GM12878 (cell line): ENCODE data around the gene MINPP1. TPM values are rescaled to one million over a fixed set of nuclear protein-coding genes. Genes with fewer than 3 reads are reported as not detected.

Source experiments
- ATAC-seq: fragments of 200-7000 bp; cut with Tn5 transposase; 3 replicates; pipeline ENCODE4 v1.9.1; 2020; ENCODE audit warnings: mild to moderate bottlenecking, moderate library complexity
- BruUV-seq: library from RNA; stranded (reverse); fragments of 400-500 nt; replicated peaks from 2 replicates; lab custom pipeline; 2021; lab: Mats Ljungman, UMichigan
- CTCF ChIA-PET: fragments of 300-600 bp; sonication (Branson Sonifier 250); formaldehyde crosslinking; extraction: SDS; loops from one replicate; lab custom pipeline; 2021; ENCODE audit warnings: inconsistent platforms; lab: Yijun Ruan, JAX
- POLR2A ChIA-PET: fragments of 350-600 bp; formaldehyde crosslinking; extraction: SDS; loops from one replicate; lab custom pipeline; 2021; ENCODE audit warnings: inconsistent platforms; lab: Charles Lee
- RAD21 ChIA-PET: fragments of 300-600 bp; sonication (Branson Sonifier 250); formaldehyde crosslinking; loops from one replicate; lab custom pipeline; 2023; ENCODE audit warnings: antibody characterized with exemption; ENCODE audit not compliant: unreplicated experiment; lab: Charles Lee
- SMC1A ChIA-PET: fragments of 300-600 bp; sonication (Branson Sonifier 250); formaldehyde crosslinking; loops from one replicate; lab custom pipeline; 2023; ENCODE audit not compliant: unreplicated experiment, uncharacterized antibody; lab: Charles Lee
- DNase-seq: peaks from one replicate; pipeline ENCODE4 v3.0.0-alpha.2; 2011; ENCODE audit warnings: low read depth, low spot score
- FAIRE-seq: peaks from 3 replicates; lab custom pipeline; 2011; peaks lifted over from hg19 to GRCh38; lab: Jason Lieb, UNC
- H2AFZ ChIP-seq: 2 replicates; pipeline ENCODE4 v1.6.0; 2011; ENCODE audit warnings: low read depth, low read length, control low read depth; ENCODE audit not compliant: control insufficient read depth
- H3K27ac ChIP-seq: 2 replicates; pipeline ENCODE4 v1.5.1; 2011; ENCODE audit warnings: control low read depth; ENCODE audit not compliant: control insufficient read depth, insufficient read depth
- H3K27me3 ChIP-seq, 2 experiments: replicated peaks in 1 of 2; 2 replicates each; pipeline versions ENCODE4 v1.6.0 to v1.6.1; 2011; ENCODE audit warnings: low read length in 1 of 2; ENCODE audit not compliant: control insufficient read depth in 2 of 2, insufficient read depth in 2 of 2
- H3K36me3 ChIP-seq, 2 experiments: 2 replicates each; pipeline ENCODE4 v1.5.1; 2011; ENCODE audit warnings: low read length in 1 of 2; ENCODE audit not compliant: control insufficient read depth in 2 of 2, insufficient read depth in 2 of 2
- H3K4me1 ChIP-seq: 2 replicates; pipeline ENCODE4 v1.6.1; 2011; ENCODE audit warnings: mild to moderate bottlenecking, low read length, moderate library complexity, mixed read lengths; ENCODE audit not compliant: control insufficient read depth, insufficient read depth
- H3K4me2 ChIP-seq: 2 replicates; pipeline ENCODE4 v1.6.0; 2011; ENCODE audit warnings: control low read depth; ENCODE audit not compliant: control insufficient read depth, insufficient read depth
- H3K4me3 ChIP-seq: fragments of 200-600 bp; sonication (generic); 2 replicates; pipeline ENCODE4 v1.5.1; 2016
- H3K79me2 ChIP-seq: 2 replicates; pipeline ENCODE4 v1.6.0; 2011; ENCODE audit warnings: low read length; ENCODE audit not compliant: control insufficient read depth, insufficient read depth
- H3K9ac ChIP-seq: 2 replicates; pipeline ENCODE4 v1.8.0; 2011; ENCODE audit warnings: low read length, control low read depth, mixed read lengths; ENCODE audit not compliant: control insufficient read depth, insufficient read depth
- H3K9me3 ChIP-seq: replicated peaks from 3 replicates; pipeline ENCODE4 v1.5.1; 2011; ENCODE audit warnings: mild to moderate bottlenecking, low read length; ENCODE audit not compliant: control insufficient read depth, insufficient read depth
- H4K20me1 ChIP-seq: 2 replicates; pipeline ENCODE4 v1.6.0; 2011; ENCODE audit not compliant: control insufficient read depth, insufficient read depth
- CBX5 ChIP-seq: sonication (generic); IDR thresholded peaks from 2 replicates; pipeline ENCODE4 v1.6.1; 2016; ENCODE audit warnings: low read depth, moderate library complexity, mild to moderate bottlenecking, inconsistent platforms
- CHD1 ChIP-seq: IDR thresholded peaks from 2 replicates; pipeline ENCODE4 v1.6.1; 2012; ENCODE audit warnings: low read depth, low read length, improper control_type of control experiment
- GABPA ChIP-seq: IDR thresholded peaks from 2 replicates; pipeline ENCODE4 v1.6.1; 2014; ENCODE audit warnings: antibody characterized with exemption, low read depth, mild to moderate bottlenecking, inconsistent platforms
- HSF1 ChIP-seq: fragments of 150-350 bp; IDR thresholded peaks from 2 replicates; pipeline ENCODE4 v1.6.1; 2014; ENCODE audit warnings: mild to moderate bottlenecking, low read depth, low read length
- NR2C2 ChIP-seq: IDR thresholded peaks from 2 replicates; pipeline ENCODE4 v1.6.1; 2011; ENCODE audit warnings: borderline replicate concordance, low read depth; ENCODE audit not compliant: control insufficient read depth, insufficient read length
- RCOR1 ChIP-seq: conservative IDR thresholded peaks from 2 replicates; pipeline ENCODE4 v1.6.1; 2012; ENCODE audit warnings: low read depth, low read length, improper control_type of control experiment
- SKIL ChIP-seq: fragments of 450-650 bp; IDR thresholded peaks from 2 replicates; pipeline ENCODE4 v1.6.1; 2017; ENCODE audit warnings: mild to moderate bottlenecking, low read depth, inconsistent platforms; ENCODE audit not compliant: poor library complexity, severe bottlenecking
- SMAD1 ChIP-seq: fragments of 450-650 bp; IDR thresholded peaks from 2 replicates; pipeline ENCODE4 v1.6.1; 2018; ENCODE audit warnings: mild to moderate bottlenecking, low read depth; ENCODE audit not compliant: partially characterized antibody
- ZNF622 ChIP-seq: fragments of 450-650 bp; IDR thresholded peaks from 2 replicates; pipeline ENCODE4 v1.6.1; 2017; ENCODE audit warnings: mild to moderate bottlenecking, inconsistent platforms
- WGBS: methylation state at CpG from one replicate; pipeline ENCODE4 v1.1.6; 2016; ENCODE audit warnings: low lambda C conversion rate; ENCODE audit not compliant: insufficient replicate concordance, insufficient coverage; ENCODE audit errors: missing lambda C conversion rate; 5-methylcytosine and 5-hydroxymethylcytosine counted together
- in situ Hi-C: fragments of 300-500 bp; cut with MboI; formaldehyde crosslinking; loops from 9 replicates; pipeline ENCODE4 v1.14.3; 2018; ENCODE audit warnings: mixed read lengths
- intact Hi-C: fragments of 100-400 bp; cut with micrococcal nuclease; formaldehyde crosslinking; loops from one replicate; pipeline ENCODE4 v1.14.2; 2022; ENCODE audit not compliant: unreplicated experiment
- polyA plus RNA-seq, 11 experiments: library from polyadenylated mRNA; depleted of rRNA in 4 of 11; unstranded in 6 of 11; stranded (reverse) in 5 of 11; fragments of >200 nt; fragmentation: Nextera tagmentation in 4 of 11; fragmentation: Illumina TruSeq in 1 of 11; extraction: Ambion mirVana in 4 of 11; extraction: Trizol in 1 of 11; gene quantifications; 1 replicate in 1 of 11; 2 replicates in 10 of 11; pipeline versions ENCODE4 v1.2.1 to v1.2.3, GENCODE V29; 2011 to 2016; ENCODE audit warnings: inconsistent platforms in 2 of 11, missing spikeins in 2 of 11, low read depth in 1 of 11
- total RNA-seq, 4 experiments: library from RNA; depleted of rRNA in 3 of 4; stranded (reverse); fragments of >200 nt in 3 of 4; fragmentation: Illumina TruSeq in 1 of 4; extraction: Trizol in 1 of 4; gene quantifications; 2 replicates each; pipeline versions ENCODE4 v1.2.1 to v1.2.3, GENCODE V29; 2013 to 2021
- TF ChIP-seq, protein P1 (sequence below): fragments of 450-650 bp; IDR thresholded peaks from 2 replicates; pipeline ENCODE4 v1.6.1; 2017; ENCODE audit warnings: antibody characterized with exemption, mild to moderate bottlenecking, moderate library complexity

Gene MINPP1
- total and polyA plus RNA-seq, 10 of the 15 experiments (the other 5 are each of a cell fraction or from before 2014, with no cell fraction given) = 3.9 to 29.2 (median 10.7) TPM

DNA sequence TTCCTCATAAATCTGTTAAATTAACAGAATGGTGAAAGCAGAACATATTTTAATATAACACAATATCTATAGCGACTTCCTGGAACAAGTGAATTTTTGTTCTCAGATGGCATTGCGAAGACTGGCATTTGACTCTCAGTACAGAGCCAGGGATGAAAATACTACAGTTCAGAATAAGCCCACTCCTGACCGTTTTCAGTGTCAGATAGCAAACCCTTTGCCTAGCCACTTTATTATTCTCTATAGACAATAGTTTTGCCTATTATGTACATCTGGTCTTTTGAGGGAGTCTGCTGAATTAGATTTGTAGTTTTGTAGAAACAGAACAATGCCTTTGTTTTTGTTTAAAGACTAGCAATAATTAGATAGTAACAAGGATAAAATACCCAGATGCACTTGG lies 2.3 kb downstream of the MINPP1 start:
- H3K36me3 ChIP-seq = no peaks in the 10 kb centered on the region
- BruUV-seq = no TSS peak
- H4K20me1 ChIP-seq = no peaks in the 10 kb centered on the region
- H3K27ac ChIP-seq = no peak overlapping the region
- ChIA-PET CTCF (interaction anchor here (0.6 to 1.3 kb wide), 3 partner anchors 12 to 27 kb away, joined by 3 to 5 read pairs (median 4); no protein-coding TSS in a partner anchor), POLR2A (no interaction called here), RAD21 (no interaction called here), SMC1A (interaction anchor here (0.9 to 1.0 kb wide), 2 partner anchors 13 to 568 kb away, joined by 3 read pairs; no protein-coding TSS in a partner anchor)
- peaks cover 10% of the 10 kb centered on the region for H3K79me2 ChIP-seq
- FAIRE-seq = no peak
- H3K4me1 ChIP-seq = no peaks in the 10 kb centered on the region
- H3K4me3 ChIP-seq = 0 out of 2 replicates have a peak overlapping the region, but pooled peaks have one; percentile 88
- no peaks in the 10 kb centered on the region for H3K27me3 ChIP-seq
- TF ChIP-seq SKIL = no peak
- no peak for TF ChIP-seq NR2C2
- no peak overlapping the region for H2AFZ ChIP-seq
- DNase-seq = no peak
- in situ Hi-C loops (no loop called here), intact Hi-C loops (no loop called here)
- peak overlapping the region; percentile 90; the same call in 1 of the 2 replicates for H3K4me2 ChIP-seq
- no peaks in the 10 kb centered on the region for H3K9me3 ChIP-seq
- WGBS = 73% methylated on average over 3 of the region's 3 CpGs
- H3K9ac ChIP-seq = no peak overlapping the region
- ATAC-seq = no peak

DNA sequence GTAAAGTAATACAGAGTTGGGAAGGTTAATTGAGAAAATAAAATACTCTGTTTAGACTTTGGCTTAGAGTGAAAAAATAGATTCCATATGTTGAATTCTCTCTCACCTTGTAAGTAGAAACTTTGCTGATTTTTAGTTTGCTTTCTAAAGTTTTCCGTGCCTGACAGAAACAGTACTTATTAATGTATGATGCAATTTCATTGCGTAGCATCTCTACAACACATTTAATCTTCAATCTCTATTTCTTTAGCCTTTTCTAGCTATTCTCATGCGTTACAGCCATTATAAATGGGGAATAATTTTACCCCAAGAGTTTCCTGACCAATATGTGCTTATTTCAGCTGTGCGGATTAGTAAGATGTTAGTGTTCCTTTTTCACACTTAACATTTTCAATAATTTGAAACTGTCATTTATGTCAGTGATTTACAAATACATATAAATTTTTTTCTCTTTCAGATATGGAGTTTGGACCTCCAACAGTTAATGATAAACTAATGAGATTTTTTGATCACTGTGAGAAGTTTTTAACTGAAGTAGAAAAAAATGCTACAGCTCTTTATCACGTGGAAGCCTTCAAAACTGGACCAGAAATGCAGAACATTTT lies 3.3 kb downstream of the MINPP1 start:
- 90% methylated on average over 5 of the region's 5 CpGs for WGBS
- no peak overlapping the region for H3K4me3 ChIP-seq
- H3K9me3 ChIP-seq = no peaks in the 10 kb centered on the region
- SMC1A ChIA-PET = no interaction called here
- POLR2A ChIA-PET = no interaction called here
- no TSS peak for BruUV-seq
- H4K20me1 ChIP-seq = no peaks in the 10 kb centered on the region
- H3K79me2 ChIP-seq = peaks cover 10% of the 10 kb centered on the region
- no peak overlapping the region for H3K27ac ChIP-seq
- CTCF ChIA-PET = interaction anchor here (1.3 kb wide), 1 partner anchor 30 kb away, joined by 4 read pairs; no protein-coding TSS in a partner anchor
- H3K36me3 ChIP-seq = no peaks in the 10 kb centered on the region
- ATAC-seq (no peak), FAIRE-seq (no peak), DNase-seq (no peak)
- H3K4me2 ChIP-seq = no peak overlapping the region
- in situ Hi-C loops (no loop called here), intact Hi-C loops (no loop called here)
- no peak overlapping the region for H2AFZ ChIP-seq
- no peaks in the 10 kb centered on the region for H3K27me3 ChIP-seq
- H3K9ac ChIP-seq = no peak overlapping the region
- no peaks in the 10 kb centered on the region for H3K4me1 ChIP-seq
- RAD21 ChIA-PET = no interaction called here
- no peak for TF ChIP-seq ZNF622
- TF ChIP-seq HSF1 = no peak
- no peak for TF ChIP-seq CHD1
- no peak for TF ChIP-seq SMAD1
- TF ChIP-seq, protein P1, sequence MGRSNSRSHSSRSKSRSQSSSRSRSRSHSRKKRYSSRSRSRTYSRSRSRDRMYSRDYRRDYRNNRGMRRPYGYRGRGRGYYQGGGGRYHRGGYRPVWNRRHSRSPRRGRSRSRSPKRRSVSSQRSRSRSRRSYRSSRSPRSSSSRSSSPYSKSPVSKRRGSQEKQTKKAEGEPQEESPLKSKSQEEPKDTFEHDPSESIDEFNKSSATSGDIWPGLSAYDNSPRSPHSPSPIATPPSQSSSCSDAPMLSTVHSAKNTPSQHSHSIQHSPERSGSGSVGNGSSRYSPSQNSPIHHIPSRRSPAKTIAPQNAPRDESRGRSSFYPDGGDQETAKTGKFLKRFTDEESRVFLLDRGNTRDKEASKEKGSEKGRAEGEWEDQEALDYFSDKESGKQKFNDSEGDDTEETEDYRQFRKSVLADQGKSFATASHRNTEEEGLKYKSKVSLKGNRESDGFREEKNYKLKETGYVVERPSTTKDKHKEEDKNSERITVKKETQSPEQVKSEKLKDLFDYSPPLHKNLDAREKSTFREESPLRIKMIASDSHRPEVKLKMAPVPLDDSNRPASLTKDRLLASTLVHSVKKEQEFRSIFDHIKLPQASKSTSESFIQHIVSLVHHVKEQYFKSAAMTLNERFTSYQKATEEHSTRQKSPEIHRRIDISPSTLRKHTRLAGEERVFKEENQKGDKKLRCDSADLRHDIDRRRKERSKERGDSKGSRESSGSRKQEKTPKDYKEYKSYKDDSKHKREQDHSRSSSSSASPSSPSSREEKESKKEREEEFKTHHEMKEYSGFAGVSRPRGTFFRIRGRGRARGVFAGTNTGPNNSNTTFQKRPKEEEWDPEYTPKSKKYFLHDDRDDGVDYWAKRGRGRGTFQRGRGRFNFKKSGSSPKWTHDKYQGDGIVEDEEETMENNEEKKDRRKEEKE = no peak
- TF ChIP-seq GABPA = no peak
- TF ChIP-seq CBX5 = no peak
- TF ChIP-seq RCOR1 = no peak
